Kidney capillary endothelial cell (primary cell): Measurements from ENCODE around the gene WBP2.

Experiments
- DNase-seq: peaks from one replicate; pipeline ENCODE4 v3.0.0-alpha.2; 2018; ENCODE audit warnings: low spot score

Gene WBP2

DNA sequence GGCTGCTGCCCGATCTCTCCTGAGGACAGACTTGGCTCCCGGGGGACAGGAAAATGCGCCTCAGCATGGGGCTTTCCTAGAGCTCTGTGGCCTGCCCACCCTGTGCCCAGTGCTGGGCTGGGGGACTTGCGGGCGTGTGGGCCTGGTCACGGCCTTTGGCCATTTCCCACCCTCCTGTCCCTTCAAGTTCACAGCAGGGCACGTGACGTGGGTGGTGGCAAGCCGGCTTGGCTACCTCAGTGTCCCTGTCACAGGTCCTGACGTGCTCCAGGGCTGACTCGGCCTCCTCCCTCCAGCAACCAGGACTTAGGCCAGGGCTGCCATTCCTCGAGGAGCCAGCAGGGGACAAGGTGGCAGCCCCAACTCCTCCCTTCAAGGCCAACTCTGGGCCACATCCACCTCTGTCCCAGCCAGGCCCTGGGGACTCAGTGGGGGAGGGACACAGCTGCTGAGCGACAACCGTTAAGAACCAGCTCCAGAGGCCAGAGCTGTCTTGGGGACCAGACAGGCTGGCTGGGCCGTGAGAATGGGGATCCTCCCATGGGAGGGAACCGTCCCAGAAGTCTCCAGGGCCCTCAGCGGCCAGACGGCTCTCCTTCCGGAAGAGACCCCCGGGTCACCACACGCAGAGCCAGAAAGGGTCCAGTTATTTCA is 9.9 kb downstream of the WBP2 start:
- DNase-seq, result peak; percentile 78

DNA sequence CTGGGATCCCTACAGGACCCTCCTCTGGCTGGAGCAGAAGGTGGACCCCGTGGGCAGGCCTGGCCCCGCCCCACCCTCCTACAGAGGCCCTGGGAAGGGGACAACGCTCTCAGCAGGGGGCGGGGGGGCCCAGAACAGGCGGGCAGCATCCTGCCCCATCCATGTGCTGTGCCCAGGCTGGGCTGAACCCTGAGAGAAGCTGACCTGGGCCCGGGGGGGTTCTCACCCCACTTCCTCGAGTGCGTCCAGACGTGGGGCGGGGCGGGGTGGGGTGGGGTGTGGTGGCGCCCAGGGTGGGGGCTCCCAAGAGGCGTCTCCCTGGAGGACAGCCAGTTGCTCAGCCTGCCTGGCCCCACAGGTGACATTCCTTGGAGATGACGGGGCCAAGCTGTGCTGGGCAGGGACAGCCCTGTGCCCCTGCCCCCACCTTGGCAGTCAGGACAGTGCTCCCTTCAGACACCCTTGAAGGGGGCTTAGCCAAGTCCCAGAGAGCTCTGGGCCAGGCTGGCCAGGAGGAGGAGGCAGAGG is 10.5 kb downstream of the WBP2 start:
- DNase-seq, result no peak

DNA sequence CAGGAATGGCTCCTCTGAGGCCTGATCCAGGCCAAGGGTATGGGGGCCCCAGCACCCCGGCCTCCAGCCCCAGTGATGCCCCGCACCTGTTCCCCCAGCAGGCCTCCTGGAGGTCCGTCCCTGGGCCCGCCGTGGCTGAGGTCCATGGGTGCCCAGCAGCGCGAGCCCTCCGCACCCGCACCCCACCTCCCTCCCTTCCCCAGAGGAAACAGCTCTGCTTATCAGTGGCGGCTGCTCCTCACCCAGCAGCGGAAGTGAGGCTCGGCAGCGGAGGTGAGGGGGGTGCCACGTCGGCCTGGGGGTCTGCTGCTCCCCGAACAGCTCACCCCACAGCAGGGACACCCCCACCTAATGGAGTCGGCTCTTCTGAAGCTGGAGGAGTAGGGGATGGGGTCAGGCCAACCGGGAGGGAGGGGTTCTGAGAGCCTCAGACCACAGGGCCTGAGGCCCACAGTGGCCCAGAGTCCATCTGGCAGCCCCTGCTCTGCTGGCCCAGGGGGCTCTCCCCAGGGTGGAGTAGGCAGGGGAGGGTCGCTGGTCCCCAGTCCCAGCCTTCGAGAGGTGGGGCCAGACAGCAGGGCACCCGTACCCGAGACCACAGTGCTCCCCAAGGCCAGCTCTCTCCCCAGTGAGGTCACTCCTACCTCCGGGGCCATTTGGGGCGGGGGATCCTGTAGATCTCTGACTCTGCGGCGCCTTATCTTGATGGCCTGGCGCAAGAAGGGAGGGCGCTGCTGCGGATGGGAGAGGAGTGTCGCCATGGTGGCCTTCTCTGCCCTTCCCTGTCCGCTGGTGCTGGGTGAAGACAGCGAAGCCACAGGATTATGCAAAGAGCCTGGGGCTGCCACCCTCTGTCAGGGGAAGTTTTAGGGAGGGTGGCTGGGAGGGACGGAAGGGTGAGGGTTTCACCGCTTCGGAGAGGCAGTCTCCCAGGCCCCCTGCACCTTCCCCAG is 11.3 kb downstream of the WBP2 start, which contains the start of gene UNC13D:
Gene UNC13D (minus strand): TSS at position 828 of the 953 bp plus-strand sequence. CDS start 67 bp downstream, at position 761.
- no peak for DNase-seq

DNA sequence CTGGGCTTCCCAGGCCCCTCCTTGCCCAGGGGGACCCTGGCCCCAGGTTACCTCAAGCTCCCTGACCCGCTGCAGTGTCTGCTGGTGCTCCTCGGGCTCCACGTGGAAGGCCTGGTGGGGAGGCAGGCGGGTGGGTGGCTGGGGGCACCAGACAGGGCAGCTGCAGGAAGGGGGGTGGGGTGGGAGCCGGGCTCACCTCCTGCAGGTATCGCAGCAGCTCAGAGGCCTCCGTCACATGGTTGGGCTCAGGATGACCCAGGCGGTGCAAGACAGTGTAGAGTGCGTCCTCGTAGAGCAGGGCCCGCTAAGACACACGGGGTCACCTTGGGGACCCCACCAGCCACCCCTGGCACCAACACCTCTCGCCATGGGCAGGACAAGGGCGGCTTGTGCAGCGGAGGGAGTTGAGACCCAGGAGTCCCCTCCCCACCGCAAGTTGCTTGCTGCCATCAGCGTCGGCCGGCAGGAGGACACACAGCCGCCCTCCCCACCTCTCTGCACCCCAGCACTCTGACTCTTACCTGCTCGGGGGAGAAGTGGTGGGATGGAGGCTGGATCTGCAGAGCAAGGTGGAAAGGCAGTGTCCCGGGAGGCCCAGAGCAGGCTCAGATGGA is 12.1 kb downstream of the WBP2 start:
- no peak for DNase-seq

DNA sequence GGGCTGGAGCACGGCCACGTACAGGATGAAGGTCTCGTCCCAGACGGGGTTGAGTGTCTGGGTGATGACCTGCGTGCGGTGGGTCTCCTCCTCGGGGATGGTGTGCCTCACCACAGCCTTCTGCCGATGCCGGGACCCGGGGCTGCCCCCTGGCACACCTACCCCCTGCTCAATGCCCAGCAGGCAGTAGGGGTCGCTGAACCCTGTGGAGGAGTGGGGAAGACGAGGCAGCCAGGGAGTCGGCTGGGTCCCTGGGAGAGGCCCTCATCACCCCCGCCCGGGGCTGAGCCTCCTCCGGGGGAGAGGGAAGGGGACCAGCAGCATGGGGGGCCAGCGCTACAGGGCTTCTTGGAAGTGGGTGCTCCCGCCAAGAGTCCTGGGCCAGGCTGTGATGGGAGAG is 12.7 kb downstream of the WBP2 start:
- DNase-seq, result no peak

DNA sequence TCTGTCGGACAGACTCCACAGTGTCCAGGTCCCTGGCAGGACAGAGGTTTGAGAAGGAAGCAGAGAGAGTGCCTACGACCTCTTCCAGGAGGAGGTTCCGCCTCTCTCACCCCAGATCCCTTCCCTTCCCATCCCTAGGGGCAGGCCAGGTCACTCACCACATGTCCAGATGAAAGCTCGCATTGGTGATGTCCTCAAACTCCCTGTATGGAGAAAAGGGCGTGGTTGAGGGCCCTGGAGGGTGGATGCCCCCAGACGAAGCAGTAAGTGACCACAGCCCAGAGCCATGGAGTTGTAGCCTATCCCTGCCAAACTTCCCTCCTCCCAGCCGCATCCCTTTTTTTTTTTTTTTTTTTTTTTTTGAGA is 14.4 kb downstream of the WBP2 start:
- no peak for DNase-seq

DNA sequence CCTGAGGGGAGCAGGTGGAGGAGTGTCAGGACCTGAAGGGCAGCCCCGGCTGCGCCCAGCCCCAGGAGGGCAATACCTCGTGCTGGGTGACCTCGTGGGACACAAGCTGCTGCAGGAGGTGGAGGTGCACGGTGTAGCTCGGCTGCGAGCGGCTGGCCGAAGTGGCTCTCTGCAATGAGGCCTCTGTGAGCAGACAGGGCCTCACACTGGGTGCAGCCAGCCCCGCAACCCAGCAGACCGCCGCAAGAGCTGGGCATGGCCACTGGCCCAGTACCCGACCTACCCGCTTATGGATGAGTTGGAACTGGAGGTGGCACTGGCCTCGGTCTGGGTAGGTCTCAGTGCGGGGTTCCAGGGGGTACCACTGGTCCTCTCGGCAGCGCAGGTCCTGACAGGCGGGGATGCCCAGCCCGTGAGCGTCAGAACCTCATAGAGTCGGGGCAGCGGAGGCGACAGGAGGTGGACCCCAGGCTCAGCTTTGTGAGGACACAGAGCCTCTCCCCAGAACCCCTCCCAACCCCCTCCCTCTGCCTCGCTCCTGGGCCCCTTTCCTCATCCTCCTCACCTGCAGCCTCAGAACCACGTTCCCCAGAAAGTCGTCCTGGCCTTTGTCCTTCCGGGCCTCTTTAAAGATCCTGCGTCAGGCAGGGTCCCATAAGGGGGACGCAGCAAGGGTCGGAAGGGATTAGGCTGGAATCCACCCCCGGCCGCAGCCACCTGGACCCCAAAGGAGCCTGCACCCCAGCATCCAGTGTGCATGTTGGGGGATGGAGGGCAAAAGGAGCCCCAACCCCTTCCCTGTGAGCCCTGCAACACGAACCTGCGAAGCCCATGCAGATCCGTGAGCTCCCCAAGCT is 15.0 kb downstream of the WBP2 start:
- no peak for DNase-seq

DNA sequence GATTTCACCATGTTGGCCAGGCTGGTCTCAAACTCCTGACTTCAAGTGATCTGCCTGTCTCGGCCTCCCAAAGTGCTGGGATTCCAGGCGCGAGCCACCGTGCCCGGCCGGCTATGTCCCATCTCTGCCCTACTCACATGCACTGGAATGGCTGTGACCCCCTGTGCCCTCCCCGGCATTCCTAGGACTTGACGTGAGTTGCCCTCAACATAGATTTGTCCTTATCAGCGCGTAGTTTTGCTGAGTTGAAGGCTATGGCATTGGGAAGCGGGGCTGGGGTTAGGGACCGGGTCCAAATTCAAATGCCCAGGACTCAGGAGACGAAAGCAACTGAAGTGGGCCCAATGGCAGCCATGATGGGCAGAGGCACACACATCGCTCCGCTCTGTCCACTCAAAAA is 16.7 kb downstream of the WBP2 start:
- no peak for DNase-seq

DNA sequence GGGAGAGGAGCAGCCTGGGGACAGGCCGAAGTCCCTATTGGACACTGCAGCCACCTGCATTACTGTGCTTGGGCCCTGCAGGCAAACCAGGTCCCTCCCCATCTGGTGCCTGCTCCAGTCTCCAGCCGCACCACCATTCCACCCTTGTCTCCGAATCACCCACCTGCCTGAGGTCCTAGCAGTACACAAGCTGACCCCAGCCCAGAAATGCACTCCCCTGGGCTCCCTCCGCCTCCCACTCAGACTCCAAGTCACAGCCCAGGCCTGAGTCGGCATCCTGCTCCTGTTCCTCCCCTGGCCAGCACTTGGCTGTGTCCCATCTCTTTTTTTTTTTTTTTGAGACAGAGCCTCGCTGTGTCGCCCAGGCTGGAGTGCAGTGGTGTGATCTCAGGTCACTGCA is 17.2 kb downstream of the WBP2 start:
- no peak for DNase-seq

DNA sequence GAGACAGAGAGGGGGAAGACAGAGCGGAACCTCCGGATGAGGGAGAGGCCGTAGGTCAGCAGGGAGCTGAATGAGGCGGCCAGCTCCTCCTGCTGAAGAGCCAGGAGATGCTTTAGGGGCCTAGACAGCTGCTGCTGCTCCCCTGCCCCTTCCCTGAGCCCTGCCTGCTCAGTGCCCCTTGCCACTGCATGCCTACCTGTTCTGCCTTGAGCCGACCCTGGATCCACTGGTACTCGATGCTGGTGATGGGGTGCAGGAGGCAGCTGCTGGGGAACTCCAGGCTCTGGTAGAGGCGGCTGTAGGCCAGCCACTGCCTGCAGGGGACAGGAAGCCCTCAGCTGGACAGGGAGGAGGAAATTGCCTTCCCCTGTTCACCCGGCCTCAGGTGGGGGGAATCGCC is 18.5 kb downstream of the WBP2 start:
- no peak for DNase-seq

DNA sequence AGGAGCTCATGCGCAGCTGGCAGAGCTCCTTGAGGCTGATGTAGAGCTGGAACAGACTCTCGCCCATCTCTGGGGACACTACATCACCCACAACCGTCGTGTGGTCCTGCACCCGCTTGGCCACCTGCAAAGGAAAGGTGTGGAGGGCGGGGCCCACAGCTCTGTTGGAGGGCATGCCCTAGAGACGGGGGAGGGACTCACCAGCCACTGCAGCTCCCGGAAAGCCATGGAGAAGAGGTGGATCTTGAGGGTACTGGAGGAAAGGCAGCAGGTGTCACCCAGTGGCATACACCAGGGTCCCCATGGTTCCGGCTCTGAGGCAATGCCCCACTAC is 19.5 kb downstream of the WBP2 start:
- no peak for DNase-seq

DNA sequence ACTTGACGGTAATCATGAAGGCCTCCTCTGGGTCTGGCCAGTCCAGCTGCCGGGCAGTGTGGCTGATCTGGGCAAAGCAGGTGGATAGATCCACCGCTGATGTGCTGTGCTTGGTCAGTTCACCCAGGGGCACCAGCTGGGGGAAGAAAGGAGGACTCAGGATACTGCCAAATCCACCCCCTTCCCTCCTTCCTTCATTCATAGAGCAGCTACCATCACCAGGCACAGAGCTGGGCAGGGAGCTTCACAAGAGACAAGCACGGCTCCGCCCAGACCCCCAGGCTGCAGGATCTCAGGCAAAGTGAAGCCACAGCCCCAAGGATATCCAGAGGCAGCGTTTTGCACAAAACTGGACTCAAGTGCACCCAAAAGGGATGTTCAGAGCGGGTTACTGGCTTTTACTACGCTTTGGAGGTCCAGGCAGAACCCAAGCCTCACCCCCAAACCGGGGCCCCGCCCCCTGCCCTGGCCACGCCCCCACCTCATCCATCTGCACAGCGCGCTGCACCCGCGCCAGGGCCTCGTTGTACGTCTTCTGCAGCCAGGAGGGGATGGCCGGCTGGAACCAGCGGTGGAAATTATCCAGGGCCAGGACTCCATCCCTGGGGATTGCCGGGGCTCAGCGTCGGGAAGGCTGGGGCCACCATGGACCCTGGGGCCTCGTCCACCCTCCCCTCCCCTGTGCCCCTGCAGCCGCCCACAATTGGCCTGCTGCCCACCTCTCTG is 20.0 kb downstream of the WBP2 start:
- no peak for DNase-seq

DNA sequence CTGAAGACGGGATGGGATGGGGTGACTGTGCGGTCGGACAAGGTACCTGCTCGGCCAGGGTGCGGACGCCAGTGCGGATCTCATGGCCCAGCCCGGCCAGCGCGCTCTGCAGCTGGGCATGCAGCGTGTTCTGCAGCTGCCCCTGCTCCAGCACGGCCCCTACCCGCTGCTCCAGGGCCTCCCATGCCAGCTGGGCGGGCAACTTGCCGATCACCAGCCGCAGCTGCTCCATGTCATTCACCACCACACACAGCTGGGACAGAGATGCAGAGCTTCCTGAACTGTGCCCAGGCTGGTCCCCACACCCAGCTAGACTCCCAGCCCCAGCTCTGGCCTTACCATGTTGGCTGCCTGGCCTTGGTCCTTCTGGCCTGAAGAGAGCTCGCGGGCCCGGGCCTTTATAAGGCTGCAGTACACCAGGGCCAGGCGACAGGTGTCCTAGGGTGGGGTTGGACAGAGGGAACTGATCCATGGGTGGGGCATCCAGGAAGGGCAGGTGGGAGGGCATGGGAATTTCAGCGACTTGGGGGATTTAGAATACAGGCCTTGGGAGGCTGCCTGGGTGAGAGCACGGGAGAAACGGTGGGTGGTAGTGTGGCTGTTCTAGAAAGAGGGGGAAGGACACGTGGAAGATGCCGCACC is 20.7 kb downstream of the WBP2 start:
- DNase-seq, result no peak

DNA sequence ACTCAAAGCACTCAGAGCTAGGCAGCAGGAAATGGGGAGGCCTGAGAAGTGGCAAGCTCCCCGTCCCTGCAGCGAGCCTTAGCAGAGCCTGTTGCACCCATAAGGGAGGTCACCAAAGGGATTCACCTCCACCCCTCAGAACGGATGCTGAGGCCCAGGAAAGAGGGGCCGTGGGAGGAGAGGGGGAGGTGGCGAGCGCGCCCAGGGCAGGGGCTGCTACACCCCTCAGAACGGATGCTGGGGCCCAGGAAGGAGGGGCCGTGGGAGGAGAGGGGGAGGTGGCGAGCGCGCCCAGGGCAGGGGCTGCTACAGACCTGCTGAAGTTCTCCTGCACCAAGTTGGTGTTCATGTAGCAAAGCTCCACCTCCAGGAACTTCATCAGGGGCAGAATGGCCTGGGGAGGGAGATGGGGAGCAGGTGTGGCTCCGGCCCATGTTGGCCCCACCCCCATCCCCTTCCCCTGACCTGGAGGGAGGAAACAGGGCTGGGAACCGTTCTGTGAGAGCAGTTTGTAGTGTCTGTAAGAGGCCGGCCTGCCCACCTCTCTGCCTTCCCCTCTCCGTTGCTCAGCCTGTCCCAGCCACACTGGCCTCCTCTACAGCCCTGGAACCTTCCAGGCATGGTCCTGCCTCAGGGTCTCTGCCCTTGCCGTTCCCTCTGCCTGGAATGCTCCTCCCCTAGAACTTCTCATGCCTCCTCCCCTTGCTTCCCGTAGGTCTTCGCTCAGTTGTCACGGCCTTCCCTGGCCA is 22.3 kb downstream of the WBP2 start:
- DNase-seq, result no peak

DNA sequence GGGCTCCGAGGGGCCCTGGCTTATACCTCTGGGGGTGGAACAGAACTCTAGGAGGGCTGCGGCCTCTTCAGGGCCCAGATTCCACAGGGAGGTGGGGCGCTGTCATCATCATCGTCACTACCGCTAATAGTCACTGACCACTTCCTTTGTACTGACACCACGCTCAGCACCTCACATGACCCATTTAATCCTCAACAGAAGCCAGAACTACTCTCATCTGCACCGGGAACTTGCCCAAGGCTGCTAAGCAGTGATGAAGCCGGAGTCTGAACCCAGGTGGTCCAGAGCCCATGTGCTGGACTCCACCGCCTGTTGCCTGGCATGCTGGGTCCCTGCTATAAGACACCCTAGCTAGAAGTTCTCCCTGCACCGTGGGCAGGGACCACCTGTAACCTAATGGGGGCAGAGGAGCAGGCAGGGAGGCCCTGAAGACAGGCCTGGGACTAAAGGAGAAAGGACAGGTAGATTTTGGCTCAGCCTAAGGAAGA is 22.9 kb downstream of the WBP2 start:
- peak; percentile 44 for DNase-seq

DNA sequence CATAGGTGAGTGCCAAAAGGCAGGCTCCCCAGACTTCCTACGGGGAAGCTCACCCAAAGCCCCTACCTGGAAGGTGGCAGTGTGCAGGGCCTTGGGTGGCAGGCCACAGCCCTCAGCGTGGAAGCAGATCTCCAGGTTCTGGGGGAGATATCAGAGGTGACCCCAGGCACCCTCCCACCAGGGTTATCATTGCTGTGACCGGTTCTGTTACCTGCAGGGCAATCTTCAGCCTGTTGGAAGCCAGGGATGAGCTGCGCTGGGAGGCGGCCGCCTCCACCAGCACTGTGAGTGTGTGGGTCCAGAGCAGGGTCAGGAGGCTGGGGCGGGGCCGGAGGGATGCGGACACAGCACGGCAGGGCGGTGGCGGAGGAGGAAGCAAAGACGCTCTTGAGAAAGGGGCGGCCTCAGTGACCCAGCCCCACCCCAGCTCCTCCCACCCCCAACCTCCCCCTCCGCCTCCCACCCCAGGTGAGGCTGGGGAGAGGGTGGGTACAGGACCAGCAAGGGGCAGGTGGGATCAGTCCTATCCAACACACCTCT is 24.0 kb downstream of the WBP2 start:
- no peak for DNase-seq

DNA sequence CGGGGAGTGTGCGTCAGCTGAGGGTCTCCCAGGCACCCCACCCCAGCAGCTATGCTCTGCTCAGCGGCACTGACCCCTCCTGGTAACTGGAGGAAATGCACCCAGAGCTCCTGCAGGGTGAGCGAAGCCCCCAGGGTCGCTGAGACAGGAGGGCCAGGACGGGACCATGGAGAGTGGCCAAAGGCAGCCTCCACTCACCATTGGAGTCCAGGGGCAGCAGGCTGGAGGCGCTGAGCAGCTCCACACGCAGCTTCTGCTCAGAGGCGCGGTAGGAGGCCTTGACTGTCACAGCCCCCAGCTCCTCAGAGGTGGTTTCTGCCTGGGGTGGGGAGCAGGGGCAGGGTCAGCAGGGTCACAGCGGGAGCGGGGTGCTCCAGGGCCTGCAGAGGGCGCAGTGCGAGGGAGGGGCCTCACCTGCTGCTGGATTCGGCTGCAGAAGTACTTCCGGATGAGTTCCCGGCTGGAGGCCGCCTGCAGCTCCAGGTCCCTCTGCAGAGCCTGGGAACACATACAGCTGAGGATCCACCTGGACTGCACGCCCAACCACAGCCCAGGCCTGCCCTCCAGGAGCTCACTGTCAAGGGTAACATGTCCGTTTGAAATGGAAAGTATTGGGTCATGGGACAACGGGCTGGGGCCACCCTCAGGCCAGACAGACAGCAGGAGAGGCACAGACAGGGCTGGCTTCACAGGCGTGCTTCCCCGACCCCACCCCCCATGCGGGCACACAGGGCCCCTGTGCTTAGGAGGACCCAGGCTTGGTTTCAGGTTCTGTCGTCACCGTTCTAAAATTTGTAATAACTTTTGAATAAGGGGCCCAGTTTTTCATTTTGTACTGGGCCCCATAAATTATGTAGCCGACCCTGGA is 24.7 kb downstream of the WBP2 start:
- no peak for DNase-seq

DNA sequence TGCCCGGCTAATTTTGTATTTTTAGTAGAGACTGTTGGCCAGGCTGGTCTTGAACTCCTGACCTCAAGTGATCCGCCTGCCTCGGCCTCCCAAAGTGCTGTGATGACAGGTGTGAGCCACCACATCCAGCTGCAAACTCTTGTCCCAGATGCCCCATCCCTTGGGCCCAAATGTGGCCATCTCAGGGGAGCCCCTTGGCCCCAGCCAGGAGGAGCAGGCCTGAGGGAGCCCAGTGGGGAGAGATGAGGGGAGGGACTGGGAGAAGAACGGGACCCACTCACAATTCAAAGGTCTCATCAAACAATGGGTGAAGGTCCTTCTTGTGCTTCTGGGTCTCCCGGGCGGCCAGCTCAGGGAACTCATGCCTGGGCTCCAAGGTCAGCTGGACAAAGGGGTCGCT is 25.4 kb downstream of the WBP2 start:
- DNase-seq, result no peak

DNA sequence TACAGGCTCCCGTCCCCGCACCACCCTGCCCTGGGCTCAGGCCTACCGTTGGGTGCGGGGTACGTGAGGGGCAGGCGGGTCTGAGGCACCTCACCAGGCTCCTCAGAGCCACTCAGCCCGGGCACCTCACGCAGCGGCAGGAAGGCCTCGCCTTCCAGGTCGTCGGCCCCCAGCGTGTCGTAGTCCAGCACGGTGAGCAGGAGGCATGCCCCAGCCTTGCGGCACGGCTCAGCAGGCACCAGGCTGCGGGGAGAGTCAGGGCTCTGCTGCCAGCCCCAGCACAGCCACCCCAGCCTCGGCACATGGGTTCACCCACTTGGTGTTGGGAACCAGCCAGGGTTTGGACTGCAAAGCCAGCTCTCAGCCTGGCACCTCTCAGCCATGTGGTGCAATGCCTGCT is 26.4 kb downstream of the WBP2 start:
- DNase-seq, result no peak
